Activated CD8-positive, alpha-beta T cell treated with anti-CD3 and anti-CD28 coated beads for 36 hours (primary cell): Measurements from ENCODE around the gene CTPS2. TPM values are rescaled to one million over a fixed set of nuclear protein-coding genes. Genes with fewer than 3 reads are reported as not detected.
A peak's percentile ranks its signal among the peaks of the same experiment; 100 is the strongest.

Source experiments
- ATAC-seq: fragments of 200-7000 bp; cut with Tn5 transposase; one replicate; pipeline ENCODE4 v1.10.0; 2021; ENCODE audit warnings: mild to moderate bottlenecking, moderate library complexity
- CTCF ChIA-PET: fragments of 350-600 bp; sonication (Branson Sonifier 250); formaldehyde crosslinking; loops from one replicate; lab custom pipeline; 2021; ENCODE audit warnings: antibody characterized with exemption; lab: Charles Lee
- POLR2A ChIA-PET: fragments of 350-600 bp; sonication (Branson Sonifier 250); formaldehyde crosslinking; loops from one replicate; lab custom pipeline; 2021; ENCODE audit warnings: antibody characterized with exemption; lab: Charles Lee
- DNase-seq: peaks from one replicate; pipeline ENCODE4 v3.0.0-alpha.2; 2020
- H3K27ac Mint-ChIP-seq: one replicate; pipeline ENCODE4 v1.8.0; 2021; ENCODE audit warnings: mild to moderate bottlenecking, mixed read lengths
- H3K27me3 Mint-ChIP-seq: one replicate; pipeline ENCODE4 v1.8.0; 2021; ENCODE audit warnings: mixed read lengths
- H3K36me3 Mint-ChIP-seq: one replicate; pipeline ENCODE4 v1.8.0; 2021; ENCODE audit warnings: low read depth, mixed read lengths
- H3K4me1 Mint-ChIP-seq: one replicate; pipeline ENCODE4 v1.8.0; 2021; ENCODE audit warnings: low read depth, mixed read lengths
- H3K4me3 Mint-ChIP-seq: one replicate; pipeline ENCODE4 v1.8.0; 2021; ENCODE audit warnings: mild to moderate bottlenecking, moderate library complexity, mixed read lengths
- H3K9me3 Mint-ChIP-seq: one replicate; pipeline ENCODE4 v1.8.0; 2021; ENCODE audit warnings: mixed read lengths
- CTCF ChIP-seq: fragments of 200-600 bp; IDR thresholded peaks from one replicate; pipeline ENCODE4 v1.8.0; 2022; ENCODE audit warnings: antibody characterized with exemption, mild to moderate bottlenecking
- intact Hi-C: fragments of 100-400 bp; cut with micrococcal nuclease; formaldehyde crosslinking; loops from one replicate; pipeline ENCODE4 v1.10.0; 2022
- total RNA-seq, 2 experiments: library from RNA; stranded (reverse); gene quantifications; one replicate each; pipeline ENCODE4 v1.2.3, GENCODE V29; 2021

Gene CTPS2
- total RNA-seq, 2 experiments from 2014 or later = 6.2 to 6.7 TPM

- Mint-ChIP-seq H3K27ac (no peak overlapping the region), H3K4me1 (no peaks in the 10 kb centered on the region), H3K4me3 (no peak overlapping the region), H3K9me3 (no peaks in the 10 kb centered on the region), H3K36me3 (peaks cover 1% of the 10 kb centered on the region), H3K27me3 (no peaks in the 10 kb centered on the region)
- ChIA-PET CTCF (no interaction called here), POLR2A (no interaction called here)
- intact Hi-C loops = no loop called here
- no peak for DNase-seq
- no peak for ATAC-seq
- TF ChIP-seq CTCF = no peak
Observed at GRCh38 chrX:16687514-16687913, 25.0 kb downstream of the CTPS2 start.

GRCh38 chrX:16683007-16683664, 29.3 kb downstream of the CTPS2 start:
- Mint-ChIP-seq H3K27me3 (no peaks in the 10 kb centered on the region), H3K4me1 (no peaks in the 10 kb centered on the region), H3K9me3 (no peaks in the 10 kb centered on the region), H3K36me3 (no peaks in the 10 kb centered on the region), H3K4me3 (no peak overlapping the region), H3K27ac (no peak overlapping the region)
- intact Hi-C loops = no loop called here
- no peak for DNase-seq
- no peak for TF ChIP-seq CTCF
- no peak for ATAC-seq
- ChIA-PET POLR2A (no interaction called here), CTCF (interaction anchor here (1.3 kb wide), 2 partner anchors 13 to 247 kb away, joined by 3 to 4 read pairs; no protein-coding TSS in a partner anchor)

GRCh38 chrX:16678689-16679088, 33.8 kb downstream of the CTPS2 start:
- ChIA-PET CTCF (no interaction called here), POLR2A (no interaction called here)
- no peak overlapping the region for H3K4me3 Mint-ChIP-seq
- H3K36me3 Mint-ChIP-seq = peaks cover 2% of the 10 kb centered on the region
- H3K4me1 Mint-ChIP-seq = no peaks in the 10 kb centered on the region
- no peaks in the 10 kb centered on the region for H3K9me3 Mint-ChIP-seq
- H3K27me3 Mint-ChIP-seq = no peaks in the 10 kb centered on the region
- no peak for DNase-seq
- intact Hi-C loops = loop anchor here (10.0 kb wide), 1 partner anchor 234 kb away; no protein-coding TSS in a partner anchor
- no peak for TF ChIP-seq CTCF
- ATAC-seq = no peak
- H3K27ac Mint-ChIP-seq = no peak overlapping the region

DNA sequence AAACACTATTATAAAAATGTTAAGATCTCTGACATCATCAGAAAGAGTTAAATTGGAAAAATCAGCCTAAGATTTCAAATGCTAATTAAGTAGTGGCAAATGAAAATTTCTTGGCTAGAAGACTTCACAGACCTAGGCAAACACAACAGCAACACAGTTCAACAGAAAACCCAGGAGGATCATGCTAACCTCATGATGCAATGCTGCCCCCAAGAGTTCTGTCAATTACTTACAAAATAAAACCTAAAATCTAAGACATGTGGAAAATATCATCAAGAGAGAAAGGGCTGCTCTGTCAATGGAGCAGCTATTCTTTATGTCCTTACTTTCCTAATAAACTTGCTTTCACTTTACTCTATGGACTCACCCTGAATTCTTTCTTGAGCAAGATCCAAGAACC, 41.5 kb downstream of the CTPS2 start:
- Mint-ChIP-seq H3K4me3 (no peak overlapping the region), H3K27me3 (no peaks in the 10 kb centered on the region), H3K9me3 (no peaks in the 10 kb centered on the region), H3K36me3 (peaks cover 3% of the 10 kb centered on the region), H3K4me1 (no peaks in the 10 kb centered on the region), H3K27ac (no peak overlapping the region)
- peak; percentile 16 for TF ChIP-seq CTCF
- peak; percentile 26 for DNase-seq
- intact Hi-C loops = loop anchor here (10.0 kb wide), 1 partner anchor 226 kb away; no protein-coding TSS in a partner anchor
- ATAC-seq = no peak
- CTCF ChIA-PET = interaction anchor here (0.7 to 1.6 kb wide), 4 partner anchors 227 to 1146 kb away, joined by 3 to 6 read pairs (median 4); no protein-coding TSS in a partner anchor
- POLR2A ChIA-PET = no interaction called here

DNA sequence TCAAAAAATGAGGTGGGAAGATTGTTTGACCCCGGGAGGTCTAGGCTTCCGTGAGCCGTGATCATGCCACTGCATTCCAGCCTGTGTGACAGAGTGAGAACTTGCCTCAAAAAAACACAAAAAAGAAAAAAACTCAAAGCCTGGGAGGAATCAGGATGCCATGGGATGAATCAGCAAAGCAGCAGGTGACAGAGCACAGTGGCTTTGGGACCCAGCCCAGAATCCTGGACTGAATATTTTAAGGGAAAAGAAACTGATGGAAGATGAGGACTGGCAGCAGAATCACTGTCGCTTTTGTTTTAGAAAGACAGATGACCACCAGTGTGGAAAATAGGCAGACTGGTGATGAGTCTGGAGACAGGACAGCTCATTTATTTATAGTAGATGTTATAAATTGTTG, 45.9 kb downstream of the CTPS2 start:
- no peak overlapping the region for H3K4me3 Mint-ChIP-seq
- no peaks in the 10 kb centered on the region for H3K27me3 Mint-ChIP-seq
- ChIA-PET POLR2A (no interaction called here), CTCF (no interaction called here)
- no peaks in the 10 kb centered on the region for H3K9me3 Mint-ChIP-seq
- intact Hi-C loops = no loop called here
- H3K27ac Mint-ChIP-seq = no peak overlapping the region
- peaks cover 3% of the 10 kb centered on the region for H3K36me3 Mint-ChIP-seq
- DNase-seq (no peak), ATAC-seq (no peak)
- TF ChIP-seq CTCF = no peak
- peaks cover 2% of the 10 kb centered on the region for H3K4me1 Mint-ChIP-seq
